Body of pancreas (tissue), 4 donors: ENCODE results near the gene TTLL9.

ENCODE experiments used
- POLR2A ChIP-seq, 3 donors: fragments of 450-650 bp; IDR thresholded peaks; one replicate each; pipeline ENCODE4 v1.6.1; 2016; ENCODE audit warnings: antibody characterized with exemption in 3 of 3, mild to moderate bottlenecking in 2 of 3
- TF ChIP-seq, protein P1 (sequence below), 7 experiments: fragments of 450-650 bp in 4 of 7; fragments of 200-600 bp in 3 of 7; sonication (generic) in 3 of 7; IDR thresholded peaks; one replicate each; pipeline ENCODE4 v1.5.1; 2016 to 2019; ENCODE audit warnings: antibody characterized with exemption in 7 of 7

DNA sequence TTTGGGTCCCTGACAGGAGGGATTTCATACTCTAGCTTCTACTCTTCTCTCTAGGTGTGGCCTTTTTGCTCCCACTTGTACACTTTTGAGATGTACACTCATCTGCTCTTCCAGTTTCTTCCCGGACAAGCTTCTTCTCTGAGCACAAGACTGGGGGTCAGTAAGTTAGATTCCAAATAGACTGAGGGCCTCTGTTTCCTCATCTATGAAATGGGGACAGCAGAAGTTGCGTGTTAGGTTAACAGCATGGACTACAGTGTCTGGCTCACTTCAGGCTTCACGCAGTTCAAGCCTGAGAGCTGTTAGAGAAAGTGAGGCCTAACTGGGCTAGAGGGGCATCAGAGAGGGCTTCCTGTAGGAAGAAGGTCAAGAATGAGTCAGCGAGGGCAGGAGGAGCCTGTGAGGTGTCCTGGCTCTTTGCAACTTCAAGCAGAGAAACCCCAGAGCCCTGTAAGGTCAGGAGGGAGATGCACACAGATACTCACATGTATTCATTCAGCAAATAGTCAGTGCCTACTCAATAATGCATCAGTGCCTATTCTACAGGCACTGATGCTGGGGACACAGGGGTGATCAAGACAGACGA, 118.1 kb downstream of the TTLL9 start:
- TF ChIP-seq, protein P1, sequence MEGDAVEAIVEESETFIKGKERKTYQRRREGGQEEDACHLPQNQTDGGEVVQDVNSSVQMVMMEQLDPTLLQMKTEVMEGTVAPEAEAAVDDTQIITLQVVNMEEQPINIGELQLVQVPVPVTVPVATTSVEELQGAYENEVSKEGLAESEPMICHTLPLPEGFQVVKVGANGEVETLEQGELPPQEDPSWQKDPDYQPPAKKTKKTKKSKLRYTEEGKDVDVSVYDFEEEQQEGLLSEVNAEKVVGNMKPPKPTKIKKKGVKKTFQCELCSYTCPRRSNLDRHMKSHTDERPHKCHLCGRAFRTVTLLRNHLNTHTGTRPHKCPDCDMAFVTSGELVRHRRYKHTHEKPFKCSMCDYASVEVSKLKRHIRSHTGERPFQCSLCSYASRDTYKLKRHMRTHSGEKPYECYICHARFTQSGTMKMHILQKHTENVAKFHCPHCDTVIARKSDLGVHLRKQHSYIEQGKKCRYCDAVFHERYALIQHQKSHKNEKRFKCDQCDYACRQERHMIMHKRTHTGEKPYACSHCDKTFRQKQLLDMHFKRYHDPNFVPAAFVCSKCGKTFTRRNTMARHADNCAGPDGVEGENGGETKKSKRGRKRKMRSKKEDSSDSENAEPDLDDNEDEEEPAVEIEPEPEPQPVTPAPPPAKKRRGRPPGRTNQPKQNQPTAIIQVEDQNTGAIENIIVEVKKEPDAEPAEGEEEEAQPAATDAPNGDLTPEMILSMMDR (IDR thresholded peaks at IDR 0.05) = no peak
- no peak for TF ChIP-seq POLR2A (IDR thresholded peaks at IDR 0.05)
